HEK293T (cell line): ENCODE results near the gene AHNAK2.

Source experiments
- BHLHE40 ChIP-seq: fragments of 450-650 bp; IDR thresholded peaks from 2 replicates; pipeline ENCODE4 v1.6.1; 2016; ENCODE audit warnings: mild to moderate bottlenecking, moderate library complexity, borderline replicate concordance
- FOXA1 ChIP-seq: fragments of 450-650 bp; IDR thresholded peaks from 2 replicates; pipeline ENCODE4 v1.6.1; 2016; ENCODE audit warnings: mild to moderate bottlenecking
- SP1 ChIP-seq: fragments of 450-650 bp; IDR thresholded peaks from 2 replicates; pipeline ENCODE4 v1.6.1; 2017
- SUZ12 ChIP-seq: fragments of 450-650 bp; IDR thresholded peaks from 2 replicates; pipeline ENCODE4 v1.6.1; 2016; ENCODE audit warnings: mild to moderate bottlenecking
- TARDBP ChIP-seq: fragments of 450-650 bp; IDR thresholded peaks from 2 replicates; pipeline ENCODE4 v1.6.1; 2016

GRCh38 chr14:104931304-104931770 is 46.8 kb downstream of the AHNAK2 start:
- TF ChIP-seq BHLHE40 (no peak), SUZ12 (no peak), TARDBP (no peak), FOXA1 (no peak), SP1 (no peak)
